HAP-1 (cell line): Measurements from ENCODE around the gene TUBB8B.
"Not testable (repeated sequence)": the region's sequence is repeated elsewhere in the genome, so short reads cannot be mapped to it uniquely, and the experiment has no call there.

ENCODE experiments used
- DNase-seq, 2 experiments: peaks; one replicate each; pipeline ENCODE4 v3.0.0-alpha.2; 2016 to 2020; ENCODE audit warnings: low spot score in 2 of 2
- H3K27me3 ChIP-seq: fragments of 250-450 bp; sonication (Bioruptor Pico); 2 replicates; pipeline ENCODE4 v1.5.1; 2020; ENCODE audit warnings: low read depth, mild to moderate bottlenecking, moderate library complexity
- H3K36me3 ChIP-seq: fragments of 250-450 bp; sonication (Bioruptor Pico); replicated peaks from 2 replicates; pipeline ENCODE4 v1.5.1; 2020; ENCODE audit warnings: mild to moderate bottlenecking
- H3K4me1 ChIP-seq: fragments of 250-450 bp; sonication (Bioruptor Pico); 2 replicates; pipeline ENCODE4 v1.5.1; 2020; ENCODE audit warnings: mild to moderate bottlenecking
- H3K4me3 ChIP-seq: fragments of 250-450 bp; sonication (Bioruptor Pico); 2 replicates; pipeline ENCODE4 v1.5.1; 2020; ENCODE audit warnings: mild to moderate bottlenecking, moderate library complexity
- H3K9me3 ChIP-seq: fragments of 250-450 bp; sonication (Bioruptor Pico); 2 replicates; pipeline ENCODE4 v1.5.1; 2020; ENCODE audit warnings: mild to moderate bottlenecking, moderate library complexity
- in situ Hi-C: fragments of 300-500 bp; cut with MboI; formaldehyde crosslinking; loops from 3 replicates; pipeline ENCODE4 v1.14.3; 2020; ENCODE audit warnings: low sequenced_read_pairs, inconsistent platforms, mixed read lengths

TUBB8B gene

GRCh38 chr18:49176-49665, at the start of gene TUBB8B:
TSS of gene TUBB8B (minus strand) at chr18:49615. CDS start at chr18:49557, 58 bp downstream.
- H3K9me3 ChIP-seq, H3K4me3 ChIP-seq, DNase-seq, H3K4me1 ChIP-seq, H3K27me3 ChIP-seq, in situ Hi-C loops, H3K36me3 ChIP-seq: not testable (repeated sequence)

- in situ Hi-C loops, H3K4me3 ChIP-seq, H3K27me3 ChIP-seq, H3K9me3 ChIP-seq, H3K36me3 ChIP-seq, H3K4me1 ChIP-seq, DNase-seq: not testable (repeated sequence)
These were observed 48.0 kb upstream of the TUBB8B start for GRCh38 chr18:97252-97914.

- H3K4me1 ChIP-seq, in situ Hi-C loops: not testable (repeated sequence)
These were observed 47.3 kb upstream of the TUBB8B start for GRCh38 chr18:96767-97131.

GRCh38 chr18:96101-96766, 46.8 kb upstream of the TUBB8B start:
- H3K27me3 ChIP-seq, DNase-seq, H3K9me3 ChIP-seq, in situ Hi-C loops, H3K4me1 ChIP-seq, H3K4me3 ChIP-seq, H3K36me3 ChIP-seq: not testable (repeated sequence)

More at GRCh38 chr18:96767-97131, 47.3 kb upstream of the TUBB8B start:
- H3K4me3 ChIP-seq, H3K9me3 ChIP-seq, H3K27me3 ChIP-seq, DNase-seq, H3K36me3 ChIP-seq: not testable (repeated sequence)

- DNase-seq, H3K4me3 ChIP-seq, H3K4me1 ChIP-seq, in situ Hi-C loops, H3K27me3 ChIP-seq, H3K36me3 ChIP-seq, H3K9me3 ChIP-seq: not testable (repeated sequence)
These were observed 46.2 kb upstream of the TUBB8B start for GRCh38 chr18:95580-95979.

- H3K4me3 ChIP-seq, DNase-seq, in situ Hi-C loops, H3K9me3 ChIP-seq, H3K36me3 ChIP-seq, H3K4me1 ChIP-seq, H3K27me3 ChIP-seq: not testable (repeated sequence)
These were observed 44.5 kb upstream of the TUBB8B start for GRCh38 chr18:93897-94408.

- H3K36me3 ChIP-seq, in situ Hi-C loops, H3K4me3 ChIP-seq, DNase-seq, H3K4me1 ChIP-seq, H3K9me3 ChIP-seq, H3K27me3 ChIP-seq: not testable (repeated sequence)
These were observed 42.1 kb upstream of the TUBB8B start for GRCh38 chr18:91561-91960.

GRCh38 chr18:90396-91193, 41.2 kb upstream of the TUBB8B start:
- H3K27me3 ChIP-seq, H3K4me1 ChIP-seq, H3K4me3 ChIP-seq, H3K9me3 ChIP-seq, in situ Hi-C loops, DNase-seq, H3K36me3 ChIP-seq: not testable (repeated sequence)

- H3K9me3 ChIP-seq, DNase-seq, H3K4me1 ChIP-seq, H3K4me3 ChIP-seq, H3K36me3 ChIP-seq, in situ Hi-C loops, H3K27me3 ChIP-seq: not testable (repeated sequence)
These were observed 39.7 kb upstream of the TUBB8B start for GRCh38 chr18:89124-89523.

GRCh38 chr18:84801-85200, 35.4 kb upstream of the TUBB8B start:
- H3K36me3 ChIP-seq, H3K4me1 ChIP-seq, in situ Hi-C loops, H3K9me3 ChIP-seq, H3K27me3 ChIP-seq, H3K4me3 ChIP-seq, DNase-seq: not testable (repeated sequence)

- H3K9me3 ChIP-seq, H3K4me3 ChIP-seq, H3K4me1 ChIP-seq, in situ Hi-C loops, DNase-seq, H3K36me3 ChIP-seq, H3K27me3 ChIP-seq: not testable (repeated sequence)
These were observed 33.3 kb upstream of the TUBB8B start for GRCh38 chr18:82626-83209.

- H3K9me3 ChIP-seq, H3K4me1 ChIP-seq, H3K4me3 ChIP-seq, H3K36me3 ChIP-seq, in situ Hi-C loops, DNase-seq, H3K27me3 ChIP-seq: not testable (repeated sequence)
These were observed 31.5 kb upstream of the TUBB8B start for GRCh38 chr18:80881-81280.

- H3K27me3 ChIP-seq, H3K36me3 ChIP-seq, in situ Hi-C loops, H3K4me3 ChIP-seq, DNase-seq, H3K9me3 ChIP-seq, H3K4me1 ChIP-seq: not testable (repeated sequence)
These were observed 30.8 kb upstream of the TUBB8B start for GRCh38 chr18:80202-80601.
